GM12892 (cell line): Measurements from ENCODE around the gene MFAP5.

Source experiments
- POLR2AphosphoS5 ChIP-seq: IDR thresholded peaks from 2 replicates; pipeline ENCODE4 v1.6.1; 2011; ENCODE audit warnings: low read depth, low read length, control low read depth
- TAF1 ChIP-seq: IDR thresholded peaks from 2 replicates; pipeline ENCODE4 v1.6.1; 2011; ENCODE audit warnings: low read depth, mild to moderate bottlenecking, control low read depth, low read length, borderline replicate concordance

DNA sequence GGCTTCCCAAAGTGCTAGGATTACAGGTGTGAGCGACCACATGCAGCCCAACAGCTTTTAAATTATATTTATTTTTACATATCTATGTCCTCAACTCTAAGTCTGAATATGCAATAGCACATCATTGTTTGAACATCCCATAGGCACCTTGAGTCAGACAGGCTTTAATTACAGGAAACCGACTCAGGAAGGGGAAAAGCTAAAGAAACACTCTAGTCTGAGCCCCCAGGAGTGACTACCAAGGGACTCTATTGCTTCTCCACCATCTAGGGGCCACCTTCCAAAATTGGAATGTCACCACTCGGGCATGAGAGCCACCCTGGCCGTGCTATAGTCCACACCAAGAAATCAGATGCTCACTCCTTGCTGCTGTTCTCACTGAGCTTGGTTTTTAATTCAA is 14.0 kb upstream of the MFAP5 start:
- TF ChIP-seq POLR2AphosphoS5: no peak
- TF ChIP-seq TAF1: no peak
